ENCODE measurements around the gene OTOL1.

GRCh38 chr3:161454615-161455014, 42.0 kb upstream of the OTOL1 start:
- TF ChIP-seq CTCF (IDR thresholded peaks at IDR 0.05) (no peak), POLR2A (IDR thresholded peaks at IDR 0.05) (no peak)
